ENCODE measurements around the gene GATAD1.
"Not testable (repeated sequence)": the region's sequence is repeated elsewhere in the genome, so short reads cannot be mapped to it uniquely, and the experiment has no call there.

The GATAD1 gene, protein sequence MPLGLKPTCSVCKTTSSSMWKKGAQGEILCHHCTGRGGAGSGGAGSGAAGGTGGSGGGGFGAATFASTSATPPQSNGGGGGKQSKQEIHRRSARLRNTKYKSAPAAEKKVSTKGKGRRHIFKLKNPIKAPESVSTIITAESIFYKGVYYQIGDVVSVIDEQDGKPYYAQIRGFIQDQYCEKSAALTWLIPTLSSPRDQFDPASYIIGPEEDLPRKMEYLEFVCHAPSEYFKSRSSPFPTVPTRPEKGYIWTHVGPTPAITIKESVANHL

DNA sequence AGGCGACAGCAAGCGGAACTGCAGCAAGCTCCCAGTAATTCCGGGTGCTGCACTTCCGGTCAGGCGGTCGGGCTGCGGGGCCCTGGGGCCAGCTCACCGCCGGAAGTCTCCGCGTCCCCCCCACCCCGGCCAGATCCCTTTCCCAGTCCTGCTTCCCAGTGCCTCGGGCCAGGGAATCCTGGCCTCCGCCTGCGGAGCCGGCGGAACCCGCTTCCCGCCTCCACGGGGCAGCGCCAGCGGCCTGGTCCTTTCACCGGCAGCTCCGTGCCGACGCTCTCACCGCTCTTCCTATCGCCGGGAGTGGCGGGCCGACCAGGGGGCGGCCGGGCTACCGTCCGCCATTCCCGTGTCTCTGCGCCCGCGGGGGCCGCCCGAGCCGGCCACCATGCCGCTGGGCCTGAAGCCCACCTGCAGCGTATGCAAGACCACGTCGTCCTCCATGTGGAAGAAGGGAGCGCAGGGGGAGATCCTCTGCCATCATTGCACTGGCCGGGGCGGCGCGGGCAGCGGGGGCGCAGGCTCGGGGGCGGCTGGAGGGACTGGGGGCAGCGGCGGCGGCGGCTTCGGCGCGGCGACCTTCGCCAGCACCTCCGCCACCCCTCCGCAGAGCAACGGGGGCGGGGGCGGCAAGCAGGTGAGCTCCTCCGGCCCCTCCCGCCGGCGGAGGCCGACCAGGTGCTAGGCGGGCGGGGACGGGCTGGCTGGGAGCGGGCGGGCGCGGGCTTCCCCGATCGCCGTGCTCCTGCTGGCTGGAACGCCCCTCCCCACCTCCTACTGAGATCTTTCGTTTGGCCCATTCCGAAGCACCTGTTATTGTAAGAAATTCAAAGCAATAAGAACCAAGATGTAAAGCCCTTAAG is at the start of gene GATAD1:
Gene GATAD1, plus strand, starts transcription at position 138 of the 860 bp plus-strand sequence. Its CDS starts 248 bp downstream, at position 386.
- DNase-seq: peak; percentile 78

DNA sequence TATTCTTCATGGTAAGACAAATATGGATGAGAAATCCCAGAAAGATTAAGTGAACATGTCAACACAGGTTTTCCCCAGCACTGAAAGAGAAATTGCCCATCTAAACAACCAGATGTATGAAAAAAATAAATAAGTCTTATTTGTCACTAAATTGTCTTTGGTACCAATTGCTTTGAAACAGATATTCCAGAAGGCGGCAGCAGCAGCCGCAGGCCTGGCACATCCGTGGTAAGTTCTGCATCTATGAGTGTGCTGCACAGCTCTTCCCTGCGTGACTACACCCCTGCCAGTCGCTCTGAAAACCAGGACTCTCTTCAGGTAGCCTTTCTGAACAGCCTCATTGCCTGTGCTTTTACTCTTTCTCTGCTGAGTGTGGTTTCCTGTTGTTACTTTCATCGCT is 49.7 kb upstream of the GATAD1 start:
- no peak for DNase-seq

DNA sequence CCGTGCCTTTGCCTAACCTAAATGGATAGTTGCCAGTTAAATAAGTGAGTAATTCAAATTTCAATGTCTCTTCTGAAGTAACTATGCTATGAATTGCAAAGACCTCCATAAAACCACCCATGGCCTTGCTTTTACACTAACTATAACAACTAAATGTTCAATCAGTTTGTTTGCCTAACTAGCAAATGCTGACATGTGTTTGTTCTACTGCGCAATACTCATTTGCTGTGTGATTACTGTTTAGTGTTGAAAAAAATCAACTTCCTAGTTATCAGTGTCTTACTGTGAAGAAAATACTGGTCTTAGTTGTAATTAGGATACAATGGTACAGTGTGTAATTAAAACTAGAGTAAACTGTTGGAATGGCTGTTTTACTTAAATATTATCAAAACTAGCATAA is 47.3 kb upstream of the GATAD1 start:
- peak; percentile 3 for DNase-seq

DNA sequence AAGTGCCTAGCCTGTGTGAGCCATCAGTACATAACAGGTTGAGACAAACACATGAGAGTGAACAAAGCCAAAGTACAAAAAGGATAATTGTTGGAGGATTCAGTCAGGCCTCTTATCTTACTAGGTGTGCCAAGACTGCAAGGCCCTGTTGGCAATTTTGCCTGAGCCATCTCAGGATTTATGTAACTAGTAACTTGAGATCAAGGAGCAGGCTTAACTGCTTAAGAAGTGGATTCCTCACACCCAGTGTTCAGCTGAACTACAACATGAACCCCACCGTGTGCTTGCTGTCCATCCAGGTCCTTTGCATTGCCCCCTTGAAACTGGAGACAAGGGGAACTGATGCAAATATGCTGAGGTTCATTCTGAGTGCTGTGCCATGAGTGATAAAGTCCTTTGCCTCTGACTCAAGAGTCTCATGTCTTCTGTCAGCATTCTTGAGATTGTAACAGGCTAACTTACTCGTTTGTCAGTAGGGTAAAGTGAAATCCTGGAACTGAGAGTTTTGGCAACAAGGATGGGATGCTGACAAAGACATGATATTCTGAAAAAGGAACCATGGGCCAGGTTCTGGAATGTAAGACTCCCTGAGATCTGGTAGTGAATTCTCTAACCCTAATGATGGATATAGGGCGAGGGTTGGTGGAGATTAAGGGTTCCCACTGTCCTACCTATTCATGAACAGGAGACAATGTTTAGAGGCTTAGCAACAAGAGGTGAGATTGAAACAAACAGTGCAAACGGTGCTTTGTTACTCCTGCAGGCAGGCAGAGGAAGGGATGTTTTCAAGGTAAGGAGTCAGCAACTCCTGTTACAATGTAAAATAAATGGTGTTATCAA is 44.1 kb upstream of the GATAD1 start:
- no peak for DNase-seq

DNA sequence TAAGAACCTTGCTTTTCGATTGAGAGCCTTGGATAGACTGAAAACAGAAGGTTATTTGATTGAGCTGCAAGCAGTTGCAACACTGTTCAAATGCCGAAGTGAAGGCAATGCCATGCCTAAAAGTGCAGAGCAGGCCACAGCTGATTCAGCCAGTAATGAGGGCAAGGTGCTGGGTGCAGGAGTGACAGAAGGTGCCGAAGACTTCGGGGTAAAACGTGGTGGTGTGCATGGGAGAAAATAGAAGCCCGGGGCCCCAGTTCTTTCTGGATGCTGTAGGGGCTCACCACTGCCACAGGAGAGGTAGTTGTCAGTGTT is 43.6 kb upstream of the GATAD1 start:
- DNase-seq: no peak

DNA sequence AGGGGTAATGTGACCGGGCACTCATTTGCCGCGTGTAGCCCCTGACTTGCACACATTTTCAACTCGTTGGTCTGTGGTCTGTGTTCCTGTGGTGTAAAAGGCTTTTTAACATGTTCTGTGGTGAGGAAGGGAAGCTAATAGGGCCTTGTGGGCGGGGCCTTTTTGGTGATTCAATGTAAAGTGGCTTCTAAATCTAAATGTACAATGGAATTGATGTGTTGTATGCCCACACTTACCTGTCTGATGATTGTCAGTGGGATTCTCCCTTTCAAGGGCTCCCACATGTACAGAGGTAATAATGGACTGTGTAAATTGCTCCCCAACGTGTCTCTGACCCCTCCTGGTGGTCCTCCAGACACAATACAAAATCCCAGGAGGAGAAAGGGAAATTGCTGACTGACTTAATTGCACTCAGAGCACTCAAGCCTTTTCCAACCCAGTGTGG is 43.1 kb upstream of the GATAD1 start:
- no peak for DNase-seq

DNA sequence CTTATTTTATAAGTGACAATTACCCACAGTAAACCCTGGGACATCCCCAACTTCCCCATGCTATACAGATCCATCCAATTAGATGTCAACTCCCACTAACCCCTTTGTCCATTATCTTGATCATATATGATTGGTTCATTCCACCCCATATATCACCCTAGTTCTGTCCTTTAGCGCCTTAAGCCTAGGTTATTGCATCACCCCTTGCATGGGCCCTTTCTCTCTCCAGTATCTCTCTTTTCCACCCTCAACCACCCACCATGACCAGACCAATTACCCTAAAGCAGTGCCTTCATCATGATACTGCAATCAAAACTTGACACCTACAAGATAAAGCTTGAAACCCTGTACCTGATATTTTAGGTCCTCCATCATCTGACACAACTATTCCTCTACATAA is 37.9 kb upstream of the GATAD1 start:
- DNase-seq: no peak

DNA sequence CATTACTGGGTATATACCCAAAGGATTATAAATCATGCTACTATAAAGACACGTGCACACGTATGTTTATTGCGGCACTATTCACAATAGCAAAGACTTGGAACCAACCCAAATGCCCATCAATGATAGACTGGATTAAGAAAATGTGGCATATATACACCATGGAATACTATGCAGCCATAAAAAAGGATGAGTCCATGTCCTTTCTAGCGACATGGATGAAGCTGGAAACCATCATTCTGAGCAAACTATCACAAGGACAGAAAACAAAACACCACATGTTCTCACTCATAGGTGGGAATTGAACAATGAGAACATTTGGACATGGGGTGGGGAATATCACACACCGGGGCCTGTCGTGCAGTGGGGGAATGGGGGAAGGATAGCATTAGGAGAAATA is 37.1 kb upstream of the GATAD1 start:
- not testable (repeated sequence) for DNase-seq

DNA sequence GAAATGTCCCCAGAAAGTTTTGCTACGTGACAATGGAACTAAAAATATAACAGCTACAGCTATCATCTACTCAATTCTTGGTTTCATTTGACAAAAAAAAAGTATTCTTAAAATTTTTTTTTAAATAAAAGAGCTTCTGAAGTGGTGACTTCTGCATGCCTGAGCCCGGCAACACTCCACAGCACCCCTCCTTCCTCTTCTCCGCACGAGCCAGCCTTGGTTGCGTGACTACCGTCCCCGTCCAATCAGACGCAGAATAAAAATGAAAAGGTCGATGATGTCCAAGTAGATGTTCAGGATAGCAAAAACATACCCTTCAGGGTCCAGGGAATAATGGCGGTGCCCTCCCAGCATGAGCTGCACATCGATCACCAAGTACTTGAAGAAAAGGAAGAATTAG is 34.5 kb upstream of the GATAD1 start:
- DNase-seq: no peak

DNA sequence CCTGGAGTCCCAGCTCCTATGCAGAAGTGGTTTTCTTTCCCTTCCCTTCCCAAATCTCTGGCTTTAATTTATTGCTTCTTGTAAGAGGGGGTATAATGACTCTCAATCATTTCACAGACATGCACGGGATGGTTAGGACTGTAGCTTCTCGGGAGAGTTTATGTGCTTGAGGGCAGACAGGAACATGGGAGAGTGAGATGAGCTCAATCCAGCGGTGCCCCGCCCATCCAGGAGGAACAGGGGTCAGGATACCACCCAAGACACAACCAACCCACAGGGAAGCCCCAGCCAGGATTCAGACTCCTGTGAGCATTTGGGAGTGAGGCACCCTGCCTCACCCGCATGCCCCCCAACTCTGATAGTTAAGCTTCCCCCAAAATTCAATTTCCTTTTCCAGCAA is 33.7 kb upstream of the GATAD1 start:
- DNase-seq: no peak

DNA sequence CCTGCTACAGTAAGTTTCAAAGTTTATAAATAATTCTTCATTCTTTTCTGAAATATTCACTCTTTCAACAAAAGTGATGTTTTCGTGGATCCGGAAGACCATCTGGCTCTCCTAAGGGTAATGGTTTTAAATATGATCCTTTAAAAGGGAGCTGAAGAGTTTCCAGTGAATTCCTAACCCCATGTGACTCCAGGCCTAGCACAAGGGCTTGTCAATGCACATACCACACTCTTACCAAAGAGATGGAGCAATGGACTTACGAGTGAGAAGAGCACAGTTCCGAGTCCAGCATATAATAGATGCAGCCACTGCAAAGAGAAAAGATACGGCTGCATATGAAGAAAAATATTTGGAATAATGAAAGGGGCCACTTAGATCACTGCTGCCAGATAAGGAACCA is 32.1 kb upstream of the GATAD1 start:
- no peak for DNase-seq

DNA sequence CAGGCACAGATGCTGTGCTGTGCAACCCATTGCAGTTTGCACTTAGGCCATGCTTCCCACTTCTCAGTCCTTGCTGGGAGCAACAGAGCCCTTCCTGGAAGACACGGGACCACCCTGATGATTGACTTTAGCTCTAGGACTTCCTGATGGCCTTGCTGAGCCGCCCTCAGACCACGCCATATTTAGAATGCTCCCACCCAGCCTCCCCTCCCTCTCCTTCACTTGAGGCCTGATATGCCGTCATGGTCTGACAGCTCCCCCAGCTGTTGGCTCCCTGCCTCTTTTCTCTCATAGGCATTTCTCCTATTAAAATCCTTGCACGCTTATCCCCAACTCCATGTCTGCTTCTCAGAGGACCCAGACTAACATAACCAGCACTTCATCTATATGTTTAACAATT is 29.4 kb upstream of the GATAD1 start:
- DNase-seq: no peak

DNA sequence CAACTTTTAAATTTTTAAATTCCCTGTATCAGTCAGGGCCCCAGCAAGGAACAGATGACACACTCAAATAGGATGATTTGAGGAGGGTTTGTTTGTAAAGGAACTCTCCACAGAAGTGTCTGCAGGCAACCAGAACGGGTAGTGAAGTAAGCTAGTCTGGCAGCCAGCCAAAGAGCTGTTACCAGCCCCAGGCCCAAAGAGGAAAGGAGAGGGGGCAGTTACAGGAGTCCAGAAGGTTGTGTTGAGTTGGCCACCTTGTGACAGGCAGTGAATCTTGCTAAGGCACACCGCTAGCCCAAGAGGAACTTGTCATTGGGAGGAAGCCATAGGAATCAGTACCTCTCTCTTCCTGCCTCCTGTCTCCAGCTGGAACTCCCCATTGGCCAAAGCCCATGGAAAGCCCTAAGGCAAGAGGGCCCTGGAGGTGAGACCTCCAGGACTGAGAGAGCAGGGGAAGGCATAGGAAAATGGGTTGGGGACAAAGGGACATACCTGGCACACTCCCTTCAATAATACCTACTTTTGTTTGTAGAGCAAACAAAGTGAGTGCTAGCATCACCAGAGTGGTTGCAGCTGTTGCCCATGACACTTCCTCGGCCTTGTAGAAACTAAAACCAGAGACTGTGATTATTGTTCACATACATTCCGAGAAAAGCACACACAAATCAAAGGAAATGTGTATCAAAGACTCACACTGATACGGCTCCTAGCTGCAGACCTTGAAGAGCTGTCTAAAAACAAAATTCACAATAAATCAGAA is 25.4 kb upstream of the GATAD1 start:
- DNase-seq: peak; percentile 60

DNA sequence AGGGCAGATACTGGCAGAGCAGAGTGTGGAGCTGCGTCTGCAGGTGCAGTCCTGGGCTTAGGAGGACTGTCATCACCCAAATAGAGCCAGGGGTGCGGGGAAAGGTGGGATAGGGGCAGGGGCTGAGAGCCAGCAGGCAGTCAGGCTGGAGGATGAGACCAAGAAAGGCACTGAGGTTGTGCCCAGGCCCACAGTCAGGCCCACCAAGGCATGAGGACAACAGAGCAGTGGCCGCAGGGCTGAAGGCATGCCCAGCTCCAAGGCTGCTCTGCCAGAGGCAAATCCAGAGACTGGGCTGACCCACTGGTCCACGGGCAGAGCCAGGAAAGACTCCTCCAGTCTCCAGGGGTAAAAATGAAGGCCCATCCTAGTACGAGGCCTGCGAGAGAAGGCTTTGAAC is 24.4 kb upstream of the GATAD1 start:
- DNase-seq: no peak

DNA sequence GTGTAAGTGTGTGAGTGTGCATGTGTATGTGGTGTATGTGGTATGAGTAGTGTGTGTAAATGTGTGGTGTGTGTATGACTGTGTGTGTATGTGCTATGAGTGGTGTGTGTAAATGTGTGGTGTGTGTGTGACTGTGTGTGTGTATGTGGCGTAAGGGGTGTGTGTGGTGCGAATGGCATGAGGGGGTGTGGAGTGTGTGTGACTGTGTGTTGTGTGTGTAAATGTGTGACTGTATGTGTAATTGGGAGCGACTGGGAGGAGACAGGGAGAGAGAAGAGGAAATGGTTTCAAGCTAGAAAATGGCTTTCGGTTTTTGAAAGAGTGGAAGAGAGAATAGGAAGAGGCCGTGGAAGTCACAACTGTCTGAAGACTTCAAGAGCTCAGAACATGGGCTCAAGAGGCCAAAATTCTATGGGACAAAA is 23.6 kb upstream of the GATAD1 start:
- DNase-seq: no peak

DNA sequence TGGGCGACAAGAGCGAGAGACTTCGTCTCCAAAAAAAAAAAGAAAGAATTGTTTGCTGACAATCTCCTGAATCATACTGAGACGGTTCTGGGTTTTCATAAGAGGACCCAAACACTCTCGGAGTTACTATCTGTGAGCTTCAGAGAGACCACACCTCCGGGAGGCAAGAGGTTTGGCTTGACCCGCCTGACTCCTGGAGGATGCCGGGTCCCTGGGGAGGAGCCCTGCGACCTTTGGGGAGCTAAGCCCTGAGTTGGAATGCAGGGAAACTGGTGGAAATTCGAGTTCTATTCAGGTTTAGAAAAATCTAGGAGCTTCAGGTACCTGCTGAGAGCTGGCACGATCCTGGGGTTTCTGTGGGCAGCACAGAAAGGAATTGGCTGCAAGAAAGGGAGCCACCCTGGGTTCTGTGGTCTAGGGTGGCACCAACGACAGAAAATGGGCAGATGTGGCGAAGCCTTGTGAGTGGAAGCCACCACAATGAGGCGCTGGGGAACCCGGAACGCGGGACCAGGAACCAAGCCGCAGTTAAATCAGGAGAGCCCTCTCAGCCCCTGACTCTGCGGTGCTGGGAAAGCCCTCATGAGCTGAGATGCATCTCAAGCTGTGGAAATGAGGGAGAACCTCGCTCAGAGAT is 21.9 kb upstream of the GATAD1 start:
- no peak for DNase-seq

DNA sequence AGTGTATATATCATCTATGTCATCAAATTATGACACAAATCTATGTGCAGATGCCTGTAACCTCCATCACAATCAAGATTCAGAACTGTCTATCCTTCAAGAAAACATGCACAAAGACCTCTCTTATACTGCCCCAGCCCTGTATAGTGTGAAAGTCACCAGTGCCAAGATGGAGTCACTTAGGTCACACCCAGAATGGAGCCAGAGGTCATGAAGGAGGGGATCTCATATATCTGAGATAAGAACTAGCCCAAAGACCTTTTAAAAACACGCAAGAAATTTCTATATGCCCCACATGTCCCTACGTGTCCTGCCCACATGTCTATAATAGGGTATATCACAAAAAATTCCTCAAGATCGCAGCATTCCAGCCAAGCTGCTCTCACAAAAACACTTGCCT is 20.1 kb upstream of the GATAD1 start:
- DNase-seq: no peak

DNA sequence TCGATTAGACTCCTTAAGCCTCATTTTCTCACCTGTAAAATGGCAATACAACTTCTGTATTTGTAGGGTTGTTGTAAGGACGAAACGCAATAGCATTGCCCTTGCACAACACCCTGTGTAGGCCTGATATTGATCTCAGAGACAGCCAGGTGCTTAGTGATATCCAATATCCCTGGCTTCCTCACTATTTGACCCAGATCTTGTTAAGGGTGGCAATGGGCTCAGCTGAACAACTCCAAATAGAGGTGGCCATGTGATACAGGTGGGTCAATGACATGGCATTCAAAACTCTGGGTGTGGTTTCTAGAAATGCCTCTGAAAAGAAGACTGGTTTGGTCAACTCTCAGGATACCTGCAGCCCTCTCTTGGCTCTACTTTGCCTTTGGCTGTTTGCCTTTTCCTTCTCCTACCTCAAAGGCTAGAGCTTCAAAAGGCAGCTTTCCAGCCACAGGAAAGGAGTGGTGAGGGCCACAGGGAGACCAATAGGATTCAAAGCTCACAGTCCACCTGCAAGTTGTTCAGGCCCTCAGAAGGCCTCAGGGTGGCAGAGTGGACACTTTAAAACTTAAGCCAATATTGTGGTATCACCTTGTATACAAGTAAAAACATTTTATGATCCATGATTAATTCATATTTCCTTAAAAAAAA is 14.9 kb upstream of the GATAD1 start:
- no peak for DNase-seq

DNA sequence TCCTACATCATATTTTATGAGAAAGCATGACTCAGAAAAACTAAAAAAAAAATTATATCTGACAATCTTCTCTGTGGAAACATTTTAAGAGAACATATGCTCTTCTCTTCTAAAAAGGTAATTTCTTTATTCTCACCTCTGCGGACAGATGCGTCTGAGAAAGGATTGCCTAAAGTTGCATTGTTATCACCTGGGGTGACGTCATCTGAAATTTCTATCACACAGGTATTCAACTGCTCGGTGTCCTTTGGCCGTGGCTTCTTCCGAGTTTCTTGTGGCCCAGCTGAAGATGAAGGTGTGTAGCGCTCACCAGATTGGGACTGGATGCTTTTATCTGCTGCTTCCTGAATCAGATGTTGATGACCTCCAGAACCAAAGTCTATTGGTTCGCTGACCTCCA is 14.3 kb upstream of the GATAD1 start:
- DNase-seq: no peak

DNA sequence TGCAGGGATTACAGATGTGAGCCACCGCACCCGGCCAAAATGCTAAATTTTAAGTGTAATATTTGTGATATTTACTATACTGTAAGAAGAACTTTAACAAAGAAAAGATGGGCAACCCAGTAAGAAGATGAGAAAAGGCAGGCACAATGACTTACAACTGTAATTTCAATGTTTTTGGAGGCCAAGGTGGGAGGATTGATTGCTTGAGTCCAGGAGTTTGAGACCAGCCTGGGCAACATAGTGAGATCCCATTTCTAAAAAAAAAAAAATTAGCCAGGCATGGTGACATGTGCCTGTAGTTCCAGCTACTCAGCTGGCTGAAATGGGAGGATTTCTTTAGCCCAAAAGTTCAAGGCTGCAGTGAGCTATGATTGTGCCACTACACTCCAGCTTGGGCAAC is 11.7 kb upstream of the GATAD1 start:
- no peak for DNase-seq

DNA sequence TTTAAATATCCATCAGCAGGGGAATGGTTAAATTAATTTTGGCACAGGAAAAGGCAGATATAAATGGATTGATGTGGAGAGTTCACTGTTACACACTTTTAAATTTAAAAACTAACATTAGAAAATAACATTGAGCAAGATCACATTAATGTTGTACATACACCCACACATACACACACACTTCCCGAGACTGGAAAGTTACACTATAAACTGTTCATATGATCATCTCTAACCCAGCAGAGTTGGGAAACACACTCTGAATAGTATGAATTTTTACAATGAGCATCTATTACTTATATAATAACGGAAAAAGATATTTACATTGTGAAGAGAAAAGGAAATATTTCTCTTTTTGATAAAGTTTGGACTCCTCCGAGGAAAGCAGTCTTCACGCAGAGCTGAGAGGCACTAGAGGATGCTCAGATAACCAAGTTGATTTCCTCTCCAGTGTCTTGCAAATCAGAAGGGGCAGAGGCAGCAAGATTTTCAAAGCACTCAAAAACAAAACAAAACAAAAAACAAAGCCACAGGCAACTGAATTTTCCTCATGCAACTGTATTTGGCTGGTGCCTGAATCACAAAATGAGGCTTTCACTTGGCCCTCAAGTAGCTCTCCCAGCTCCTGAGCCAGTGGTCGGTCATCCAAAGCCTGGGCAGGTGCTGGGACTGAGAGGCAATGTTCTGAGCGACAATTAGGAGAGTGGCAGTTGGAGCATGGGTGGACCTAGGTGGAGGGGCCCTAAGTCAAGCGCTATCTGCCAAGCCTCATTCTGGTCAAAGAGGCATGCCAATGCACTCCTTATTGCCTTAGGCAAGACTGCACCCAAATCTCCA is 10.5 kb upstream of the GATAD1 start:
- no peak for DNase-seq
